Head of caudate nucleus (tissue), 42 donors: Measurements from ENCODE around the gene WNK1.
"Not testable (repeated sequence)": the region's sequence is repeated elsewhere in the genome, so short reads cannot be mapped to it uniquely, and the experiment has no call there.

Experiments used
- DNase-seq, 42 donors: peaks; one replicate each; pipeline versions ENCODE4 v3.0.0 to v3.0.0-alpha.2; 2020 to 2021; ENCODE audit warnings: mixed read lengths in 7 of 42
- intact Hi-C: fragments of 100-400 bp; cut with DNase I; formaldehyde crosslinking; loops from one replicate; pipeline ENCODE4 v1.15.0; 2022

Gene WNK1

DNA sequence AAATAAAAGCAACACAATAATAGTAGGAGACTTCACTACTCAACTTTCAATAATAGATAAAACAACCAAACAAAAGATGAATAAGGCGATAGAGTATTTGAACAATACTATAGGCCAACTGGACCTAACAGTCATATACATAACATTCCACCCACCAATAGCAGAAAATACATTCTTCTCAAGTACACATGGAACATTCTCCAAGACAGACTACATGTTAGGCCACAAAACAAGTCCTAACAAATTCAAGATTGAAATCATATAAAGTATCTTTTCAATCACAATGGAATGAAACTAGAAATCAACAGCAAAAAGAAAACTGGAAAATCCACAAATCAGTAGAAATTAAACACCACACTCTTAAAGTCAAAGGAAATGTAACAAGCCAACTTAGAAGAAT is 168.3 kb downstream of the WNK1 start:
- DNase-seq: no peak
- intact Hi-C loops: no loop called here

DNA sequence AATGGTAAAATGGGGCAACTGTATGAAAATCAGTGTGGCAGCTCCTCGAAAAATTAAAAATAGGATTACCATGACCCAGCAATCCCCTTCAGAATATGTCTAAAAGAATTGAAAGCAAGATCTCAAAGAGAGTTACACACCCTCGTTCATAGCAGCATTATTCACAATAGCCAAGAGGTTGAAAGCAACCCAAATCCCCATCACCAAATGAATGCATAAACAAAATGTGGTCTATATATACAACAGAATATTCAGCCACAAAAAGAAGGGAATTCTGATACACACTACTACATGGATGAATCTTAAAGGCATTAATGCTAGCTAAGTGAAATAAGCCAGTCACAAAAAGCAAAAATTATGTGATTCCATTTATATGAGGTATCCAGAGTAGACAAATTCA is 169.9 kb downstream of the WNK1 start:
- intact Hi-C loops: no loop called here
- DNase-seq: no peak

DNA sequence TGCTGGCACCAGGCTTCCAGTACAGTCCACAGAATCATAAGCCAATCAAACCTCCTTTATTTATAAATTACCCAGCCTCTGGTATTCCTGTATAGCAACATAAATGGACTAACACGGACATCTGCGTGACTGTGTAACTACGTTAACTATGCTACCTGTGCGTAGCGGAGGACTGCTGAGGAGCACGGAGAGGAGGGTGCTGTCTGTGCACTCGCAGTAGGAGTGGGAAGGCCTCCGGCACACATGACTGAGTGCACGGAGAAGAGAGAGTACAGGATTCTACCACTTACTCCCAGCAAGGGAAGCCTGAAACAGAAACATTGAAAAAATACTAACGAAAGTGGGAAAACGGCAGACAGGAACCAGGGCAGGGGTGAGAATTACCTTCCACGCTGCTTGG is 174.3 kb downstream of the WNK1 start:
- DNase-seq: no peak
- intact Hi-C loops: no loop called here

DNA sequence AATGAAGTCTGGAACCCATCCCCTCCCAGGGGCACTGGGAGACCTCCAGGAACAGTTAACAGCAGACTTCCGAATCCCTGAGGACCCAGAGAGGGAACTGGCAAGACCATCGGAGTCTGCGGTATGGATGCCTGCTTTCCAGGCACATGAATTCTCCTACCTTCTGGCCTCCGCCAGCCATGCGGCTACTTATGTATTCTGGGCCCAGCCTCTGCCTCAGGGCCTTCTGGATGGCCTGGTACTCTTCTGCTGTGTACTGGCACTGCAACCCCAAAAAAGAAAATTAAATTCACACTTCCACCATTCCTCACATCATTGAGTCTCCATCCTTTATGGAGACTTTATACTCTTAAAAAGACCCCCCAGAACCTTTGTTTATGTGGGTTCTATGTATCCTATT is 178.7 kb downstream of the WNK1 start:
- intact Hi-C loops: no loop called here
- no peak for DNase-seq

DNA sequence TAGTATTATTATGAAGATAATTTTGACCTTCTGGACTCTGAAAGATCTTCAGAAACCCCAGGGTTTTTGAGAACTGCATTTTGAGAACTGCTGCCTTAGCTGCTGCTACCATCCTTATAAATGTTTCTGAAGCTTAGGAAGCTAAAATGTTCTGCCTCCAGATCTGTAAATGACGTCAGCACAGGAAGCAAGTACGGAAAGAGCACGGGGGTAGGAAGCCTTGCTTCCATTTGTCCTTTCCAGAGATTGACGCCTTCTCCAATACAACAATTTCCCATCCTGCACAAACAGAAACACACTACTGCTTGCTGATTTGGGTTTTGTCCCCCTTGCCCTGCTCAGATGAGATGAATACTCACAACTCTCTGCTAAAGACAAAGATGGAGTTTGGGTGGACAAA is 179.2 kb downstream of the WNK1 start:
- intact Hi-C loops: no loop called here
- no peak for DNase-seq

DNA sequence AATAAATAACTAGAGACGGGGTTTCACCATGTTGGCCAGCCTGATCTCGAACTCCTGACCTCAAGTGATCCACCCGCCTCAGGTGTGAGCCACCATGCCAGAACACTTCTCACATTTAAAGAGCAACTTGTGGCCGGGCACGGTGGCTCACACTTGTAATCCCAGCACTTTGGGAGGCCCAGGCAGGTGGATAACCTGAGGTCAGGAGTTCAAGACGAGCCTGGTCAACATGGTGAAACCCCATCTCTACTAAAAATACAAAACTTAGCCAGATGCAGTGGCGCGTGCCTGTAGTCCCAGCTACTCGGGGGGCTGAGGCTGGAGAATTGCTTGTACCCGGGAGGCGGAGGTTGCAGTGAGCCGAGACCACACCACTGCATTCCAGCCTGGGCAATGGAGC is 183.5 kb downstream of the WNK1 start:
- intact Hi-C loops, DNase-seq: not testable (repeated sequence)

DNA sequence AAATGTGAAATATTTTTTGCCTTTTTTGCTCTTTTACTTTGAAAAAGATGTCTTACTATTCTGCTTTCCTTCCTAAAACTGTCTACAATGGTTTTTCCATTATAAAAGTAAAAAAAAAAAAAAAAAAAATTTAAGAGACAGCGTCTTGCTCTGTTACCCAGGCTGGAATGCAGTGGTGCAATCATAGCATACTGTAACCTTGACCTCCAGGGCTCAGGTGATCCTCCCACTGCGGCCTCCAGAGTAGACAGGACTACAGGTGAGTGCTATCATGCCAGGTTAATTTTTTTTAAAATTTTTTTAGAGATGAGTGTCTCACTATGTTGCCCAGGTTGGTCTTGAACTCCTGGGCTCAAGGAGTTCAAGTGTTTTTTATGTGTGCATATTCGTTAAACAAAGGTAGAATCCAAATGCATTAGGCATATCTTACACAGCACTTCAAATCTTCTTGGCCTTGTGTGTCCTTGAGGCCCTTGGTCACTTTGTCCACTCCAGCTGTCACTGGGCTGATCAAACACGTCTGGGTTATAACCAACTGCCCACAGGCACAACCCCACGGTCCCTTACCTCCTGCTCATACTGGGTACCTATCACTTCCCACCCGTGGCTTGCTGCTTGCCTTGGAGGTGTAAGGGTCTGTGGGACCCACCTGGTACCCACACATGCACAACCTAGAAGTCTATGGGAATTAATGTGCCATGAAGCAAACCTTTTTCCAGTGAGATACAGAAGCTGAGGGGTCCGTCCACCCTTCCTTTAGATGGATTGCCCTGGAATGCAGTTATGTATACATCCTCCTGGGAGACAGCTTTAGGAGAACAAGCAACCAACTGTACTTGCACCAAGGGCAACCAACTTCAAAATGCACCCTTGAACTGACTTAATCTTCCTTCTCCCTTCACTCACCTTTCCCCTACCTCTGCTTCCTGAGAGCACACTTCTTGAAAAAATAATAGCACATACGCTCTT is 184.3 kb downstream of the WNK1 start:
- intact Hi-C loops: no loop called here
- DNase-seq: peak in 1 of 42 donors; percentile 5

DNA sequence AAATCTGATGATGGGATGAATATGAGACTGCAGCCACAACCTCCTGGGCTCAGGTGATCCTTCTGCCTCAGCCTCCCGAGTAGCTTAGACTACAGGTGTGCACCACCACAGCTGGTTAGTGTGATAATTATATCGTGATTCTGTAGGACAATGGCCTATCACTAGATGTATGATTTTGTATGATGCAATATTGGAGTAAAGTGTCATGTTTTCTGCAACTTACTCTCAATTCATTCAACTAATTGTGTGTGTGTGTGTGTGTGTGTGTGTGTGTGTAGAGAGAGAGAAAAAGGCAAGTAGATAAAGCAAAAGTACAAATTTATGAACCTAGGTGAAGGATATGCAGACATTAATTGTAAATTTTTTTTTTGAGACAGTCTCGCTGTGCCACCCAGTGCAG is 186.4 kb downstream of the WNK1 start:
- peak in 1 of 42 donors; percentile 3 for DNase-seq

DNA sequence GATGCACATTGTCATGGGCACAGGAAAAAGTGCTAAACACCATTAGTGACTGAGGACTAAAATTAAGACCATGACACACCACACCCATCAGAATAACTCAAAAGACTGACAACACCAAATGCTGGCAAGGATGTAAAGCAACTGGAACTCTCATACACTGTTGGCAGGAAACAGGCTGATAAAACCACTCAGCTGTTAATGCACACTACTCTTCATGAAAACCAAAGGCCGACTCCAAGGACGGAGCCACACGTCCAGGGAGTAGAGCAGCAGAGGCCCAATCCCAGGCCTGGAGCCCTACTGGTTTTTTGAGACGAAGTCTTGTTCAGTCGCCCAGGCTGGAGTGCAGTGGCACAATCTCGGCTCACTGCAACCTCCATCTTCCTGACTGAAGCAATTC is 190.7 kb downstream of the WNK1 start:
- intact Hi-C loops: no loop called here
- no peak for DNase-seq

More for the DNA sequence above, 186.4 kb downstream of the WNK1 start:
- intact Hi-C loops: no loop called here

DNA sequence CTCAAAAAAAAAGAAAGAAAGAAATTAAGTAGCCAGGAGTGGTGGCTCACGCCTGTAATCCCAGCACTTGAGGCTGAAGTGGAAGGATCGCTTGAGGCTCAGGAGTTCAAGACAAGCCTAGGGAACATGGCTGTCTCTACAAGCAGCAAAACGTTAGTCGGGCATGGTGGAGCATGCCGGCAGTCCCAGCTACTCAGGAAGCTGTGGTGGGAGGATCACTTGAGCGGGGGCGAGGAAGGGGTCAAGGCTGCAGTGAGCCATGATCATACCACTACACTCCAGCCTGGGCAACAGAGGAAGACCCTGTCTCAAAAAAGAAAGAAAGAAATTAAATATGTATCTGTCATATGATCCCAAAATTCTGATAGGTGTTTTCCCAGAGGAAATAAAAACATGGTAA is 191.8 kb downstream of the WNK1 start:
- intact Hi-C loops: no loop called here
- DNase-seq: no peak

DNA sequence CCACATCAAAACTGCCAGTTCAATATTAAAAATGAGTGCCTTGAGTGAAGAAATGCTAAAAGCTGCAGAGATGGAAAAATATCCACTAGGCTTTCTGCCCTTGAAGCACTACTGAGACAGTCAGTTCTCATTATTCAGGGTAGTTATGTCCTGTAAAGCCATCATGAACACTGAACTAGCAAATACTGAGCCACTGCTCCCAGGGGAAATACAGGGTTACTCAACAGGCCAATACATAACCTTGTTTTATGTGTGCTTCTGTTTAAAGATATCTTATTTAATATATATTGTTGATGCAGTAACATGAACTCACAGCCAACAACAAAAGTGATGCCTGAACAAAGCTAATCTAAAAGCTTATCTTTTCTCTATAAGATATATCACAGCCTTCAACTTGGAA is 193.8 kb downstream of the WNK1 start:
- intact Hi-C loops: loop anchor here (5.0 kb wide), 2 partner anchors 46 to 194 kb away; partner anchors contain the start of genes ERC1 and WNK1

DNA sequence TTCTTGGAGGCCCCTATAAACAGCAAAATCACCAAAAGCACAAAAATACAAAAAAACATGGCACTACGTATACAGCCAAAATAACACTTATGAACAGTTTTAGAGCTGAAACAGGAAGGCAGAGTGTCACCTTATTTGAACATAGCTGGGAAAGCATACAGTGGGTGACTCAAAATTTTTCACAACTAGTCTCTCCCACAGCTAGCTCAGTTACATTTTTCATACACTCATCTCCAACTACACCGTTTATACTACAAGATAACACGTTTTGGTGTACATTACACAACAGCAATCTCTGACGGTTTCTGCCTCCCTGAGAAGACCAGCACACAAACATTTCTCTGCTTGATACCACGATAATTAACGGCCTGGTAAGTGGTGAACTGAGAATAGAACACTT is 194.3 kb downstream of the WNK1 start:
- intact Hi-C loops: loop anchor here (5.0 kb wide), 2 partner anchors 46 to 194 kb away; partner anchors contain the start of genes ERC1 and WNK1
- no peak for DNase-seq

More for the DNA sequence above, 193.8 kb downstream of the WNK1 start:
- DNase-seq: no peak

DNA sequence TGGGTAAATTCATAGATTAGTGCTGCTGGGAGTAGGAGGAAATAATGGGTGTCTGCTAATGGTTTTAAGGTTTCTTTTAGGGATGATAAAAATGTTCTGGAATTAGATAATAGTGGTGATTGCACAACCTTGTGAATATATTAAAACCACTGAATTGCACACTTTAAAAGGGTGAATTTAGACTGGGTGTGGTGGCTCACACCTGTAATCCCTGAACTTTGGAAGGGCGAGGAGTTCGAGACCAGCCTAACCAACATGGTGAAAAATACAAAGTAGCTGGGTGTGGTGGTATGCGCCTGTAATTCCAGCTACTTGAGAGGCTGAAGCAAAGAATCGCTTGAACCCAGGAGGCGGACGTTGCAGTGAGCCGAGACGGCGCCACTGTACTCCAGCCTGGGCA is 195.9 kb downstream of the WNK1 start:
- intact Hi-C loops: loop anchor here (2.0 to 5.0 kb wide), 3 partner anchors 44 to 377 kb away; partner anchors contain the start of genes ERC1 and WNK1
- no peak for DNase-seq

DNA sequence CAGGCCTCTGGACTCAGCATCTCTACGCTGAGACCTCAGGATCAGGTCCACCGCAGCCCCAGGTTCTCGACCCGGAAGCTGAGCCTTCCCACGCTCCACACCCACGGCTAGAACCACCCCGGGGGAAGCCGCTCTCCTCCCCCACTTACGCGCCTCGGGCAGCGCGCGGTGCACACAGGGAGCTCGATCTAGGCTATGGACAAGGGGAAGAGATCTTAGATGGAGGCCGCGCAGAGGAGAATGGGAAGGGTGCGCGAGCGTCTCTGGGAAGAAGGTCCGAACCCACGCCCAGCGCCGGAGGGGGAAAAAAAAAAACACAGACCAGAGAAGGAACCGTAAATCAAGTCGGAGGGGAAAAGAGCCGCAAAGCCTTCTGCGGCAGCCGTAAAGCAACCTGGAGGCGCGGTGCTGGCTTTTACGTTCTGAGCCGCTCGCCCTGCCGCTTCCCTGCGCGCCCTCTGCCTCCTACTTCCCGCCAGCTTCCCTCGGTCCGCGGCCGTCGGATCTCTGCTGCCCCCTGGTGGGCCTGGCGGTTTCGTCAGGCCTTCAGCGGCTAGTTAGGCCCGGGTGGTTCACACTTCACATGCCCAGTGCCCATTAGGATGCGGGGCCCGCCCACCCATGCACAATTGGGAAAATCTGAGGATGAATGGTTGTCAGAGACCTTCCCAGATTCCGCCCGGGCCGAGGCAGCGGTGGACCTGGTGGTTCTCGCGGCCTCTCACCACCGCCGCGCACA is 197.2 kb downstream of the WNK1 start, which contains the start of gene RAD52:
Gene RAD52, minus strand, starts transcription at position 242 of the 739 bp plus-strand sequence. CDS start 16,636 bp downstream, outside the sequence.
- intact Hi-C loops: loop anchor here (2.0 to 10.0 kb wide), 4 partner anchors 43 to 379 kb away; partner anchors contain the start of genes ERC1 and WNK1

DNA sequence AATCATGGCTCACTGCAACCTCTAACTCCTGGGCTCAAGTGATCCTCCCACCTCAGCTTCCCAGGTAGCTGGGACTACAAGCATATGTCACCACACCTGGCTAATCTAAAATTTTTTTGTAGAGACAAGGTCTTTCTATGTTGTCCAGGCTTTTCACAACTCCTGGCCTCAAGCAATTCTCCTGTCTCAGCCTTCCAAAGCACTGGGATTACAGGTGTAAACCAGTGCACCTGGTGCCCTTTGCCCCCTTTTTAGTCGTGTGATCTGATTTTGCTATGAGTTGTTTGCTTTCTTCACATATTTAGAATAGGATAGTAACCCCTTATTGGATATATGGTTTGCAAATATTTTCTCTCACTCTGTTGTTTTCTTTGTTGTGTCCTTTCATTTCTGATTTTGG is 198.8 kb downstream of the WNK1 start:
- intact Hi-C loops: loop anchor here (10.0 kb wide), 1 partner anchor 306 kb away; no protein-coding TSS in a partner anchor

More for the DNA sequence above, 197.2 kb downstream of the WNK1 start, which contains the start of gene RAD52:
- DNase-seq: peak; percentile 93 to 99 (median 98)

DNA sequence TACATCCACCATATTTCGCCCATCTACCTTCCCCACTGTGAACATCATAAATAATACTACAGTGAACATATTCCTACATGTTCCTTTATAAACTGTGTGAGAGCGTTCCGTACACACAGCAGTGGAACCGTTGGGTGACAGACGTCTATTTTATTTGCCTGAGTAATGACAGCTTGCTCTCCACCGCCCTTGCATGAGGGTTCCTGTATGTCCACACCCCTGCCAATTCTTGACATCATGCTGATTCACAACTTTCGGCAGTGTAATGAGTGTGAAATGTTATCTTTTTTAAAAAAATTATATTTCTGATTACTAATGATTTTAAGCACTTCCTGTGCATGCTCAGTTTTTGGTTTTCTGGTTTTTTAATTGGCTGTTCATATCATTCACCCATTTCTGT is 201.4 kb downstream of the WNK1 start:
- DNase-seq: no peak
- intact Hi-C loops: loop anchor here (10.0 kb wide), 1 partner anchor 309 kb away; no protein-coding TSS in a partner anchor

More for the DNA sequence above, 198.8 kb downstream of the WNK1 start:
- no peak for DNase-seq

DNA sequence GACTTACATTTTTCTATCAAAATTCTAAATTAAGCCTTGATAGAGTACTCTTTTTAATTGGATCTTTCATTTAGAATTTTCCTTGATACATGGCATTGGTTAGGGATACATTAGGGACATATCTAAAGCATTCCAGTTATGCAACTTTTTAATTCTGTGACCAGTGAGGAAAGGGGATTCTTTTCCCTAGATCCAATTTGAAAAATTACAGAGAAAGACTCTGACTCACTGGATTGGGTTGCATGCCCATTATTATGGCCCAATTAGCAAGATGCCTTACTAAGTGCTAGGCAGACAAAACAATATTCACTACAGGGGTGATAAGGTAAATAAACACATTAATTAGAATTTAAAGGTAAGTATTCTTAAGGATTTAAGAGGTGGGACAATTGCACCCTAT is 202.4 kb downstream of the WNK1 start:
- intact Hi-C loops: loop anchor here (10.0 kb wide), 1 partner anchor 310 kb away; no protein-coding TSS in a partner anchor
- DNase-seq: no peak

DNA sequence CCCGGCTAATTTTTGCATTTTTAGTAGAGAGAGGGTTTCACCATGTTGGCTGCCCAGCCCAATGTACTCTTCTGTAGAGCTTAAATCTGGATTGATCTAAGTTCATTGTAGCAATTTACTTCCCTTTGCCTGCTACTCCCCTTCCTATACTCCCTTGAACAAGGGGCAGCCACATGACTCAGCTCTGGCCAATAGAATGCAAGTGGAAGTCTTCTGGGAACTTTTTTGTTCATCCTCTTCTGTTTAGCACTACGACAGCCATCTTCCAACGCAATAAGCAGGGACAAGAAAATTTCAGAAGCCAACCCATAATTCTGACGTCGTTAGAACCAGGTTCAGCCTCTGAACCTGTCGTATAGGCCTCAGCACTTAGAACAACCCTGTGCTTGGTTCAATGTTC is 203.6 kb downstream of the WNK1 start:
- intact Hi-C loops: loop anchor here (10.0 kb wide), 1 partner anchor 311 kb away; no protein-coding TSS in a partner anchor

DNA sequence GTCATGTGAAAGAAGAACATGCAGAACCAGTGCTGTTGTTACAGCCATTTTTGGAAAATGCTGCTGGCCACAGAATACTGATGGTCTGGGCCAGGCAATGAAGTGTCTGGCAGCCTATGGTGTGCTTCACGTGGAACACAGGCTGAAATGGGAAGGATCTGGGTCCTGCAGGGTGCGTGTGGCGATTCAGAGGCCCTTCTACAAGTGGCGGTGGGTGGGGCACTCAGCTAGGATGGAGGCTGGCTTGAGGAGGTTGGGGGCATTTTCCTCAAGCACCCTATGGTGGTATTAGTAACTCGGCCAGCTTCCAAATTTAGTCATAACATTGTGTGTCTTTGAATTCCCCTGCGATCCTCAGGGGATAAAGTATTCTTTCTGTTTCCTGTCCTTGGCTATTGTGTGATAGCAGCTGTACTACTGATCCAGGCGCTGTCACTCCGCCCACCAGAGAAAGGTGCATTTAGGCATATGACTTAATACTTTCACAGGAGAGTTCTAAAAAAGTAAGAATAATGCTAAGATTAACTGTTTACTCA is 206.3 kb downstream of the WNK1 start:
- intact Hi-C loops: loop anchor here (10.0 kb wide), 1 partner anchor 314 kb away; no protein-coding TSS in a partner anchor
- peak in 22 of 42 donors; percentile 6 to 70 (median 26) for DNase-seq

More for the DNA sequence above, 203.6 kb downstream of the WNK1 start:
- no peak for DNase-seq
